GM12878 (cell line): ENCODE data around the gene IMP3.
A peak's percentile ranks its signal among the peaks of the same experiment; 100 is the strongest.

Source experiments
- MTA3 ChIP-seq: IDR thresholded peaks from 2 replicates; pipeline ENCODE4 v1.6.1; 2012; ENCODE audit warnings: low read length, inconsistent platforms, borderline replicate concordance
- ZNF24 ChIP-seq: fragments of 450-650 bp; IDR thresholded peaks from 2 replicates; pipeline ENCODE4 v1.6.1; 2017; ENCODE audit warnings: antibody characterized with exemption, mild to moderate bottlenecking
- TF ChIP-seq, protein P1 (sequence below): IDR thresholded peaks from 2 replicates; pipeline ENCODE4 v1.6.1; 2011; ENCODE audit warnings: low read depth, low read length, improper control_type of control experiment, borderline replicate concordance
- TF ChIP-seq, protein P2 (sequence below), 3 experiments: IDR thresholded peaks in 2 of 3; conservative IDR thresholded peaks in 1 of 3; 2 replicates each; pipeline ENCODE4 v1.5.1; 2011; ENCODE audit warnings: low read depth in 3 of 3, low read length in 3 of 3, mild to moderate bottlenecking in 3 of 3, control low read depth in 2 of 3, moderate library complexity in 2 of 3, inconsistent platforms in 1 of 3, mixed read lengths in 1 of 3; ENCODE audit not compliant: control insufficient read depth in 2 of 3, insufficient read depth in 1 of 3; ENCODE audit errors: extremely low read depth in 1 of 3

DNA sequence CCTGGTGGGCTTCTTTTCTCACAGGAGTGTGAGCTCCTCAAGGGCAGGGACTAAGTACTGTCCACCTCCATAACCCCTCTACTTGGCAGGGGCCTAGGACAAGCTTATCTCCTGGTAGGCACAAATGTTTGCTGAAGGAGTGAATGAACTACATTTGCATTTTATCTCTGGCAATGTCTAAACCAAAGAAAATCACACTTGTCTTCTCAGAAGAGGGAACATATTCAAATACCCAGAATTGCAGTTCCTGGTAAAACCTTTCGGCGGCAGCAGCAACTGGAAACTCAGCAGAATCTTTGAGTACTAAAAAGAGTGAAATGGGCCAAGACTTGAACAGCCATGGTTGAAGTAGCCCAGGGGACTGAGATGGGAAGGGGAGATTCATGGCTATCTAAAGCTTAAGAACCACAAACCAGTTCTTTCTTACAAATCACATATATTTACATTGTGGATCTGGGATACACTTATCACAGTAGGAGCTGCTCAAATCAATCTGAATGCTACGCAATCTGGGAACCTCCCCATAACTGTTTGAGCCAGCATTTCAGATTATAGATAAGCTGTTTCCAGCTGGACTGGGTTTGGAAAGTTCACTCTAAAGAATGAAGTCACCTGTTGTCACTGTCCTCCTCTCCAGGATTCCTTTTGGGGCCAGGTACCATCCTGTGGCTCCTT lies 42.2 kb downstream of the IMP3 start:
- TF ChIP-seq, protein P1, sequence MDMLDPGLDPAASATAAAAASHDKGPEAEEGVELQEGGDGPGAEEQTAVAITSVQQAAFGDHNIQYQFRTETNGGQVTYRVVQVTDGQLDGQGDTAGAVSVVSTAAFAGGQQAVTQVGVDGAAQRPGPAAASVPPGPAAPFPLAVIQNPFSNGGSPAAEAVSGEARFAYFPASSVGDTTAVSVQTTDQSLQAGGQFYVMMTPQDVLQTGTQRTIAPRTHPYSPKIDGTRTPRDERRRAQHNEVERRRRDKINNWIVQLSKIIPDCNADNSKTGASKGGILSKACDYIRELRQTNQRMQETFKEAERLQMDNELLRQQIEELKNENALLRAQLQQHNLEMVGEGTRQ: no peak
- TF ChIP-seq, protein P2, sequence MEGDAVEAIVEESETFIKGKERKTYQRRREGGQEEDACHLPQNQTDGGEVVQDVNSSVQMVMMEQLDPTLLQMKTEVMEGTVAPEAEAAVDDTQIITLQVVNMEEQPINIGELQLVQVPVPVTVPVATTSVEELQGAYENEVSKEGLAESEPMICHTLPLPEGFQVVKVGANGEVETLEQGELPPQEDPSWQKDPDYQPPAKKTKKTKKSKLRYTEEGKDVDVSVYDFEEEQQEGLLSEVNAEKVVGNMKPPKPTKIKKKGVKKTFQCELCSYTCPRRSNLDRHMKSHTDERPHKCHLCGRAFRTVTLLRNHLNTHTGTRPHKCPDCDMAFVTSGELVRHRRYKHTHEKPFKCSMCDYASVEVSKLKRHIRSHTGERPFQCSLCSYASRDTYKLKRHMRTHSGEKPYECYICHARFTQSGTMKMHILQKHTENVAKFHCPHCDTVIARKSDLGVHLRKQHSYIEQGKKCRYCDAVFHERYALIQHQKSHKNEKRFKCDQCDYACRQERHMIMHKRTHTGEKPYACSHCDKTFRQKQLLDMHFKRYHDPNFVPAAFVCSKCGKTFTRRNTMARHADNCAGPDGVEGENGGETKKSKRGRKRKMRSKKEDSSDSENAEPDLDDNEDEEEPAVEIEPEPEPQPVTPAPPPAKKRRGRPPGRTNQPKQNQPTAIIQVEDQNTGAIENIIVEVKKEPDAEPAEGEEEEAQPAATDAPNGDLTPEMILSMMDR (IDR thresholded peaks at IDR 0.05 in 2 of 3, conservative IDR thresholded peaks at IDR 0.05 in 1 of 3; ENCODE audit: control insufficient read depth in 2 of 3, extremely low read depth in 1 of 3, insufficient read depth in 1 of 3, low read depth in 3 of 3, low read length in 3 of 3): peak; percentile 14 to 39 (median 37); a peak in 5 of 6 replicates
- TF ChIP-seq ZNF24 (no peak), MTA3 (no peak)
